NCI-H2171 (cell line): ENCODE data around the gene FOXO1.
"Not testable (repeated sequence)": the region's sequence is repeated elsewhere in the genome, so short reads cannot be mapped to it uniquely, and the experiment has no call there.

Experiments used
- DNase-seq: peaks from one replicate; lab custom pipeline; 2025; lab: John Stamatoyannopoulos, UW

The FOXO1 gene

GRCh38 chr13:40666933-40667621, 636 bp upstream of the FOXO1 start:
- no peak for DNase-seq

DNA sequence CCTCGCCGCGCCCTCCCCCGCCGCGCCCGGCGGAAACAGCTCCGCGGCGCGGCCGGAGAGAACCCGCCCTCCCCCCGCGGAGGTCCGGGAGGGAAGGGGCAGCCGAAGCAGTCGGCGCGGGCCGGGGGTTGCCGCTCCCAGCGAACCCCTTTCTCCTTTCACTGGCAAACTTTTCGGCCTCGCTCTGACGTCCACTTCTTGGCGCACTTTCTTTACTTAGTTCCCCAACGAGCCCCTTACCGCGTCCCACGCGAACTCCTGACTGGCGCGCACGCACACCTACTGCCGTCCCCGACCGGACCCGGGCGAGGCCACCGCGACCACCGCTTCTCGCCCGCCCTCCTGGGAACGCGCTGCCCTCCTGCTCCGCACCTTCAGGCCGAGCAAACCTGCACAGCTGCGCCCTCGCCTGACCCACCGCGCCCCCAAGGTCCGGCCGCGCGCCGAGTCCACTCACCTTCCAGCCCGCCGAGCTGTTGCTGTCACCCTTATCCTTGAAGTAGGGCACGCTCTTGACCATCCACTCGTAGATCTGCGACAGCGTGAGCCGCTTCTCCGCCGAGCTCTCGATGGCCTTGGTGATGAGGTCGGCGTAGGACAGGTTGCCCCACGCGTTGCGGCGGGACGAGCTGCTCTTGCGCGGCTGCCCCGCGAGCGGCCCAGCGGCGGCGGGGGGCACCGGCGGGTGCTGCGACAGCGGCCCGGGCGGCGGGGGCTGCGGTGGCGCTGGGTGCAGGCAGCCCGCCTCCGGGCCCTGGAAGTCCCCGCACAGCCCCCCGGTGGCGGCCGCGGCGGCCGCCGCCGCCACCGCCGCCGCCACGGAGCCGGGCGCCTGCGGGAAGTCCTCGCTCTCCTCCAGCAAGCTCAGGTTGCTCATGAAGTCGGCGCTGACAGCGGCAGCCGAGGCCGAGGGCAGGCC, 1.1 kb downstream of the FOXO1 start:
- DNase-seq: no peak

DNA sequence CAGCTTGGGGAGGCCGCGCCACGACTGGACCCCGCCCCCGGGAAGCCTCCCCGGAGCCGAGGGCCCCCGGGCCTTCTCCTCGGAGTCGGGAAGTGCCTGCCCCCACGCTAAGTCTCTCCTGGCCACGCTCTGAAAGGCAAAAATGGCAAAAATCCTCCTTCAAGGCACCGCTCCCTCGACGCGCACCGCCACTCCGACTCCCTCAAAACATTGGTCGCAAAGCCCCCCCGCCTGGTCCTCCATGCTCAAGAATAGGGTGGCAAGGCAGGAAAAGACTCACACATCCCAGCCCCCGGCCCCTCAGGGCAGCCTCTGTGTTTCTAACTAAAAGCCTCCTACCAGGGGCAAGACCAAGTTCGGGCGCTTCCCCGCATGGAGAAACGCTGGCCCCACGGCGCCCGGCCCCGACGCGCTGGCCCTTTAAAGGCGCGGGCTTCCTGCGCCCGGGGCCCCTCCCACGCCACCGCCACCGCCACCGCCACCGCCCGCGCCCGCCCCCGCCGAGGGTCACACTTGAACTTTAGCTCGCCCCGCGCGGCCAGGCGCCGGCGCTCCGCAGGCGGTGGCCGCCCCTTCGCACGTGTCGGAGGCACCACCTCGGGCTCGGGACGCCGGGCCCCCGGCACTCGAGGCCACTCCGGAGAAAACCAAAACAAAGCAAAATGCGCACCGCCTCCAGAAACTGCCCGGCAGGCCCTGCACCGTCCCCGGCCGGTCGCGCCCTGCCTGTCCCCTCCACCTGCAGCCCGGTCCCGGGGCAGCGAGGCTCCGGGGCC, 1.9 kb downstream of the FOXO1 start:
- DNase-seq: no peak

DNA sequence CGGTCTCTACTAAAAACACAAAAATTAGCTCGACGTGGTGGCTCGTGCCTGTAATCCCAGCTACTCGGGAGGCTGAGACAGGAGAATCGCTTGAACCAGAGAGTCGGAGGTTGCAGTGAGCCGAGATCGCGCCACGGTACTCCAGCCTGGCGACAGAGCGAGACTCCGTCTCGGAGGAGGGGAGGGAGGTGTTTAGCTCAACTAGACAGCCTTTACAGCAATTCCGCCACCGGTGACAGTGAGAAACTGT, 2.4 kb downstream of the FOXO1 start:
- not testable (repeated sequence) for DNase-seq

- DNase-seq: no peak
Measured at GRCh38 chr13:40662866-40663265, 3.6 kb downstream of the FOXO1 start.

- no peak for DNase-seq
Measured at GRCh38 chr13:40661875-40662665, 4.4 kb downstream of the FOXO1 start.

- DNase-seq: no peak
Measured at GRCh38 chr13:40660692-40661091, 5.7 kb downstream of the FOXO1 start.

DNA sequence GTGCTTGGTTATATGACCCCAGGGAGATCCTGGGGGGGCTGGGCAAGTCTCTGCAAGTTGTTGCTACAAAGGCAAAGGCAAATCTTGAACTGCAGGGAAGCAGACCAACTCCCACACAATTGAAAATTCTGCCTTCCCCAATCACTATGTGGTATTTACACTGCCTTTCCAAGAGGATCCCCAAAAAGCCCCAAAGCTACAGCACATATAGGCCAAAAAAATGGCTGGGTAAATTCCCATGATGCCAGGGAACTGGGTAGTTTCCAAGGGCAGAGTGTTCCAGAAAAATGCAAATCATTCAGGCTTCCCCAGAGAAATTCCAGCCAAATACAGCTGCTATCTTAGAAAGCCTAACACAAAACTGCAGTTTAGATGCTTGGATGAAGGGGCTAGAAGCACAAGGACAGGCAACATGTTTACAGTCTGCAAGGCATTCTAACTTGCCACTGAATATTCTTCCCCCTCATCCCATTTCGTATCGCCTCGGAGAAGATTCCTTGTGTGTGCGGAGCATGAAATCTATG, 6.2 kb downstream of the FOXO1 start:
- no peak for DNase-seq

GRCh38 chr13:40657951-40658350, 8.5 kb downstream of the FOXO1 start:
- DNase-seq: no peak

DNA sequence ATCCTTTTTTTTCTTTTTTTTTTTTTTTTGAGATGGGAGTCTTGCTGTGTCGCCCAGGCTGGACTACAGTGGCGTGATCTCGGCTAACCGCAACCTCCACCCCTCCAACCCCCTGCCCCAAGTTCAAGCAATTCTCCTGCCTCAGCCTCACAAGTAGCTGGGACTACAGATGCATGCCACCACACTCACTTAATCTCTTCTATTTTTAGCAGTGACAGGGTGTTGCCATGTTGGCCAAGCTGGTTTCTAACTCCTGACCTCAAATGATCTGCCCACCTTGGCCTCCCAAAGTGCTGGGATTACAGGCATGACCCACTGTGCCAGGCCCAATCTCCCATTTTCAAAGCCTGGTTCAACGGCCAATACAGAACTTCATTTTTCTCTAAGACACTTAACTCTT, 9.1 kb downstream of the FOXO1 start:
- DNase-seq: no peak

DNA sequence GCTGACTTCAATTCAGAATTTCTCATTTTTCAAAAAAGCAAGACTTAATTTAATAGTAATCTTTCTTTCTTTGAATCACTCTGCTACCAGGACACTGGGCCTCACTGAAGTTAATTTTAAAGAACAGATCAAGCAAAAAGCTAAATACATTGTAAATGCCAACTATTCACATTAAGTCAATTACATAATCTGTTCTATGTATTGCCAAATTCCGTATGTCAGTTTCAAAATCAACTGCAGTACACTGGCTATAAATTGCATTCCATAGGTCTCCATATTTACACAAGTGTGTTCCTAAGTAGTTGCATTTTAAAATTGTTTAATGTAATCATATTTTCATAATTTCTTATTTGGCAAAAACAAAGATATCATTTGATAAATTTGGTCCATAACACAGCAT, 10.1 kb downstream of the FOXO1 start:
- DNase-seq: no peak

GRCh38 chr13:40653527-40654318, 12.7 kb downstream of the FOXO1 start:
- no peak for DNase-seq

DNA sequence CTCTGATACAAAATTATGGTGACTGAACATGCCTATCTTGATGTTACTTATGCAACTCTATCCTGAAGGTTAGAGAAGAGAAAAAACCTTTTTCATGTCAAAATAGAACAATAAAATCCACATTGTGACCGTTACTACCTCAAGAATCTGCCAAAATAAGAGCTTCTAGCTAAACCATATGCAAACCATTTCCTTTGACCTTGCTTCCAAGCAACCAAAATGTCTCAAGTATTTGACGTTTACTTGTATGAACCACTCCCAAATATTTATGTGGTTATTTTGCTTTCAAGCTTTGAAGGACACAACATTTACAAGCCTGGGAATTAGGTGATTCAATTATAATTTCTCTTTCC, 13.9 kb downstream of the FOXO1 start:
- DNase-seq: no peak

DNA sequence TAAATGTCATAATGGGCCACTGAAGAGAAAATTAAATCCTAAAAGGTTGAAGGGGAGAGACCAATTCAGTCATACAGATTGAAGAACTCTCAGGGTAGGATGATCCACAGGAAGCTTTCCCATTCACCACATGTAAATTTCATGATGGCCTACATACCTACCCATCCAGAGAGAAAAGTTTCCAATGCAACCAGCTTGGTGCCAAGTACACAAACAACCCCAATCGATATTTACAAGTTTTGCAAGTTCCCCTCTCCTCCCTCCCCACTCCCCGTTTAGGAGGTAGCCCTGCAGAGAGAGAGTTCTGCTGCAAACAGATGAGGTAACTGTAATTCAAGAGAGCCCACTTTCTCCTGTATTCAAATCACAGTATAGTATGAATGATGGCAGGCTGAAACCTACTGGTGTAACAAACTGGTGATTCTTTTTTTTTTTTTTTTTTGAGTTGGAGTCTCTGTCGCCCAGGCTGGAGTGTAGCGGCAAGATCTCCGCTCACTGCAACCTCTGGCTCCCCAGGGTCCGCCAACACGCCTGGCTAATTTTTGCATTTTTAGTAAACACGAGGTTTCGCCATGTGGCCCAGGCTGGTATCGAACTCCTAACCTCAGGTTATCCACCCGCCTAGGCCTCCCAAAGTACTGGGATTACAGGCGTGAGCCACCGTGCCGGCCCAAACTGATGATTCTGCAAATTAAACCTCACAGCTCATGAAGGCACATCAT, 14.4 kb downstream of the FOXO1 start:
- DNase-seq: no peak

- no peak for DNase-seq
Measured at GRCh38 chr13:40648841-40649240, 17.6 kb downstream of the FOXO1 start.

GRCh38 chr13:40648040-40648439, 18.4 kb downstream of the FOXO1 start:
- DNase-seq: no peak

- no peak for DNase-seq
Measured at GRCh38 chr13:40644838-40645604, 21.4 kb downstream of the FOXO1 start.

- no peak for DNase-seq
Measured at GRCh38 chr13:40640845-40641458, 25.5 kb downstream of the FOXO1 start.

DNA sequence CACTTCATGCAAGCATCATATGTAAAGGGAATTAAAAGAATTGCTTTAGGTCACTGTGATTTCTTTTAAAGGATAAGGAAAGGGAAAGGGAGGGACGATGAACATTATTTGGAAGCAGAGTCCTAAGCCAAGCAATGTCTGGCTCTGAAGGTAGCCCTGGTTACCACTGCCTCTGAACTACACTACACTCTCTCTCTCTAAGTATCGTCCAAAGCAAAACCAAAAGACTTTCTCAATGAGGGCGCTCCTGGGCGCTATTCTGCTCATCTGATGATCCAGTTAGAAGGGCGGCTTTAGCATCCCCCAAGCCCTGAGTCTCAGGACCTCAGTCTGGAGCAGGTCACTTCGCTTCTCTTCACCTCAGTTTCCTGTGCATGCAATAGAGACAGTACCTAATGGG, 26.2 kb downstream of the FOXO1 start:
- no peak for DNase-seq
